MM.1S (cell line): ENCODE data around the gene CMPK2.

Source experiments
- CTCF ChIP-seq: fragments of 300-600 bp; sonication (generic); IDR thresholded peaks from 2 replicates; pipeline ENCODE4 v1.5.1; 2016; ENCODE audit warnings: antibody characterized with exemption, low read length, mixed read lengths
- EZH2 ChIP-seq: fragments of 300-600 bp; sonication (generic); optimal IDR thresholded peaks from 2 replicates; pipeline ENCODE3; 2017; ENCODE audit warnings: low read depth, mild to moderate bottlenecking, antibody characterized with exemption, low read length, mixed read lengths

GRCh38 chr2:6887751-6888192 lies 22.1 kb upstream of the CMPK2 start:
- no peak for TF ChIP-seq CTCF
- TF ChIP-seq EZH2: no peak
